ENCODE data around the gene HMCN2. TPM values are rescaled to one million over a fixed set of nuclear protein-coding genes. Genes with fewer than 3 reads are reported as not detected.

The HMCN2 gene
- total RNA-seq, 1 donor from 2014 or later = 9.3 TPM

GRCh38 chr9:130295945-130296782 lies 30.6 kb downstream of the HMCN2 start:
- H3K4me3 Mint-ChIP-seq (ENCODE audit: unreplicated experiment) = no peak overlapping the region
- no peak for TF ChIP-seq CTCF (IDR thresholded peaks at IDR 0.05; ENCODE audit: partially characterized antibody, unreplicated experiment)
- no peaks in the 10 kb centered on the region for H3K36me3 Mint-ChIP-seq (ENCODE audit: unreplicated experiment)
- no peak overlapping the region for H3K27ac Mint-ChIP-seq (ENCODE audit: unreplicated experiment)
- DNase-seq = no peak
- peaks cover 2% of the 10 kb centered on the region for H3K9me3 Mint-ChIP-seq (ENCODE audit: unreplicated experiment)
- peaks cover 6% of the 10 kb centered on the region for H3K4me1 Mint-ChIP-seq (ENCODE audit: low read depth, unreplicated experiment)
- peaks cover 7% of the 10 kb centered on the region for H3K27me3 Mint-ChIP-seq (ENCODE audit: unreplicated experiment)

GRCh38 chr9:130296783-130297055 lies 31.2 kb downstream of the HMCN2 start:
- peaks cover 7% of the 10 kb centered on the region for H3K27me3 Mint-ChIP-seq (ENCODE audit: unreplicated experiment)
- peak; percentile 4 for DNase-seq
- H3K4me3 Mint-ChIP-seq (ENCODE audit: unreplicated experiment) = no peak overlapping the region
- no peak overlapping the region for H3K27ac Mint-ChIP-seq (ENCODE audit: unreplicated experiment)
- TF ChIP-seq CTCF (IDR thresholded peaks at IDR 0.05; ENCODE audit: partially characterized antibody, unreplicated experiment) = no peak
- H3K36me3 Mint-ChIP-seq (ENCODE audit: unreplicated experiment) = no peaks in the 10 kb centered on the region
- H3K4me1 Mint-ChIP-seq (ENCODE audit: low read depth, unreplicated experiment) = peaks cover 11% of the 10 kb centered on the region
- H3K9me3 Mint-ChIP-seq (ENCODE audit: unreplicated experiment) = peaks cover 2% of the 10 kb centered on the region

- H3K27ac Mint-ChIP-seq (ENCODE audit: unreplicated experiment) = no peak overlapping the region
- peak; percentile 2 for DNase-seq
- peaks cover 2% of the 10 kb centered on the region for H3K9me3 Mint-ChIP-seq (ENCODE audit: unreplicated experiment)
- peaks cover 7% of the 10 kb centered on the region for H3K27me3 Mint-ChIP-seq (ENCODE audit: unreplicated experiment)
- peaks cover 11% of the 10 kb centered on the region for H3K4me1 Mint-ChIP-seq (ENCODE audit: low read depth, unreplicated experiment)
- no peaks in the 10 kb centered on the region for H3K36me3 Mint-ChIP-seq (ENCODE audit: unreplicated experiment)
- H3K4me3 Mint-ChIP-seq (ENCODE audit: unreplicated experiment) = no peak overlapping the region
- no peak for TF ChIP-seq CTCF (IDR thresholded peaks at IDR 0.05; ENCODE audit: partially characterized antibody, unreplicated experiment)
These were observed 31.8 kb downstream of the HMCN2 start for GRCh38 chr9:130297371-130297770.

GRCh38 chr9:130298662-130299279 lies 33.2 kb downstream of the HMCN2 start:
- Mint-ChIP-seq H3K27me3 (ENCODE audit: unreplicated experiment) (peaks cover 9% of the 10 kb centered on the region), H3K27ac (ENCODE audit: unreplicated experiment) (no peak overlapping the region), H3K9me3 (ENCODE audit: unreplicated experiment) (peaks cover 2% of the 10 kb centered on the region), H3K4me3 (ENCODE audit: unreplicated experiment) (no peak overlapping the region), H3K36me3 (ENCODE audit: unreplicated experiment) (no peaks in the 10 kb centered on the region), H3K4me1 (ENCODE audit: low read depth, unreplicated experiment) (peaks cover 16% of the 10 kb centered on the region)
- DNase-seq = no peak
- no peak for TF ChIP-seq CTCF (IDR thresholded peaks at IDR 0.05; ENCODE audit: partially characterized antibody, unreplicated experiment)

Data from glutamatergic neuron (in vitro differentiated cells).